NK-92 (cell line): ENCODE data around the gene CFAP74.
A peak's percentile ranks its signal among the peaks of the same experiment; 100 is the strongest.

Experiments used
- DNase-seq: peaks from one replicate; lab custom pipeline; 2025; ENCODE audit not compliant: unreplicated experiment; lab: John Stamatoyannopoulos, UW

The CFAP74 gene

DNA sequence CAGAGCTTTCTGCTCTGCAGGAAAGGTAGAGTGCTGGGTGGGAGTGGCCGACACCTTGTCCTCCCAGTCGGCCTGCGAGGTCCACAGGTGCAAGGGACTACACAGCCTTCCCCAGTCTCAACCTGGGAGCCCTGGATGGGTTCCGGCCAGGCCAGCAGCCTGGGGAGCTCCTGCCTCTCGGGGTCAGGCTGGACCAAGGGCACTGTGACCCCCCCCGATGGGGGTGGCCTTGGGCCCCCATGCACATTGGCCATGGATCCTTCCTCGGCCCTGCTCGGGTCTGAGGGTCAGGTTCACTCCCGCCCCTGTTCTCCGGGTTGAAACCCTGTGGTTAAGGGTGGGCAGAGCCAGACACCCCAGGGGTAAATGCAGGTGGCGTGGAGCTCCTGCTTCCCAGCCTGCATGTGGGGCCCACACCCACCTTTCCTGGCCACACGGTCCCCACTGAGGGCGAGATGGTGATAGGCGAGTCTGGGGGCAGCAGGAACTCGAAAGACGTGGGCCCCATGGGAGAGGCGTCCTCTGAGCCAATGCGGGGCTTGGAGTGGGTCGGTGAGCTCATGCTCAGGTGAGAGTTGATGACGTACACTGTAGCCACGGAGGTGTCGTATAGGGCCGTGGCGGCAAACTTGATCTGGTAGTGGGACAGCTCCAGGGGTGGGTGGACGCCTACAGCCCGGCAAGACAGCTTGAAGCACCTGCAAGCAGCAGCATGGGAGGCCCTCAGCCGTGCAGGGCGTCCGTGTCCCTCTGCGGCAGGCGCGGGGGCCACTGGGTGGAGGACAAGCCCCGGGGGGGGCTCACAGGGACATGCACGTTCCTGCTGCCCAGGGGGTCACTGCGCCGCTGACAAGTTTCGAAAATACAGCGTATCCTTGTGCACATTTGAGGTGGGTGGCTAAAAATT is 73.7 kb downstream of the CFAP74 start:
- no peak for DNase-seq

DNA sequence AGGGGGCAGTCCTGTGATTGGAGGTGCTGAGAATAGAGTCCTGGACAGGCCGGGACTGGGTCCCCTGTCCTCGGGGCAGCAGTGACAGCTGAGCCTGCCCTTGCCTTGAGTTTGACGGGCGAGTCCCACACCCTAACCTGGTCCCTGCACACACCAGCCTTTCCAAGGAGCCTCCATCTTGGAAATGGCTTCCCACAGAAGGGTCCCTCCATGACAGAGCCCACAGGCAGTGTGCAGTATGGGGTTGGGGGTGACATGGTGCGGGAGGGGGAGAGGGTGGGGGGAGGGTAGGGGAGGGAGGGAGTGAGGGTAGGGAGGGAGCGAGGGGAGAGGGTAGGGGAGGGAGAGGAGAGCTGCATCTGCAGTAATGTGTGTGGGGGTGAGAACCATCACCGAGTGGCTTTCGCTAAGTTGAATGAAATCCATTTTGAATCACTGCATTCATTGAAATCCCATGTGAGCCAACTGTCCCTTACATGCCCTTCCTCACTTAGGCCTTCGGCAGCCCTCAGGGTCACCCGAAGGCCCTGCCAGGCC is 74.4 kb downstream of the CFAP74 start:
- no peak for DNase-seq

- DNase-seq = no peak
Measured at GRCh38 chr1:1928231-1929101, 75.1 kb downstream of the CFAP74 start.

- DNase-seq = no peak
Measured at GRCh38 chr1:1927751-1928150, 75.8 kb downstream of the CFAP74 start.

- DNase-seq = no peak
Measured at GRCh38 chr1:1926886-1927660, 76.5 kb downstream of the CFAP74 start.

DNA sequence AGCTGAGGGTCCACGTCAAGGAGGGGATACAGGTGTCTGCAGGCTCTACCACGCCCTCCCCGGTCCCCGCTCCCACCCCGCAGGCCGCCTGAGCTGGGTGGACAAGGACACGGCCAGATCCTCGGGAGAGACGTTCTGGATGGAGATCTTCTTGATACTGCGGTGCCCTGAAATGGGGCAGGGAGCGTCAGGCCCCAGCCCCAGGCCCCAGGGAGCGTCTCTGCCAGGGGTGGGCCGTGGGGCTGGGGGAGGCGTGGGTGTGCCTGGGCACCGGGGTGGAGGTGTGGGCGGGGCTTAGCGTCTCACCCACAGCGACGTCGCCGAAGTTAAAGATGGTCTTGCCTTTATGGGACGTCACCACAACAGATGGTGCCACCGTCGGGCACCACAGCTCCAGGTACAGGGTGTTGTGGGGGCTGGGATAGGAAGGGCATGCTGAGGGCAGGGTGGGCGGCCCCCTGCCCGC is 77.2 kb downstream of the CFAP74 start:
- DNase-seq = no peak

GRCh38 chr1:1925437-1926345 is 77.9 kb downstream of the CFAP74 start:
- no peak for DNase-seq

- DNase-seq = no peak
Measured at GRCh38 chr1:1924849-1925248, 78.7 kb downstream of the CFAP74 start.

DNA sequence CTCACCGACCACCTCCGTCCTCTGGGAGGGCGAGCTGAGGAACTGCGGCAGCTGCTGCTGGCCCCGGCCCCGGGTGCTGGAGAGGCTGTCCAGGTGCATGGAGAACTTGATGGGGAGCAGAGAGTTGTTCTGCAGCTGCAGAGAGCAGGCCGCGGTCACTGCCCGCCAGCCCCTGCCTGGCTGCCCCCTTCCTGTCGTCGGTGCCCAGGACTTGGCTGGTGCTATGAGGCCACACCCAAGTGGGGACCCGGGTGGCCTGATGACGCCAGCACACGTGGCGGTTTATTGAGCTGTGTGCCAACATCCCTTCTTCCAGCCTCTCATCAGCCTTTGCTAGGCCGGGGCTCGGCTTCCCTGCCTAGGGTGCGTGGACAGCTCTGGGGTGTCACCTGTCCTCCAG is 79.2 kb downstream of the CFAP74 start:
- DNase-seq = no peak

DNA sequence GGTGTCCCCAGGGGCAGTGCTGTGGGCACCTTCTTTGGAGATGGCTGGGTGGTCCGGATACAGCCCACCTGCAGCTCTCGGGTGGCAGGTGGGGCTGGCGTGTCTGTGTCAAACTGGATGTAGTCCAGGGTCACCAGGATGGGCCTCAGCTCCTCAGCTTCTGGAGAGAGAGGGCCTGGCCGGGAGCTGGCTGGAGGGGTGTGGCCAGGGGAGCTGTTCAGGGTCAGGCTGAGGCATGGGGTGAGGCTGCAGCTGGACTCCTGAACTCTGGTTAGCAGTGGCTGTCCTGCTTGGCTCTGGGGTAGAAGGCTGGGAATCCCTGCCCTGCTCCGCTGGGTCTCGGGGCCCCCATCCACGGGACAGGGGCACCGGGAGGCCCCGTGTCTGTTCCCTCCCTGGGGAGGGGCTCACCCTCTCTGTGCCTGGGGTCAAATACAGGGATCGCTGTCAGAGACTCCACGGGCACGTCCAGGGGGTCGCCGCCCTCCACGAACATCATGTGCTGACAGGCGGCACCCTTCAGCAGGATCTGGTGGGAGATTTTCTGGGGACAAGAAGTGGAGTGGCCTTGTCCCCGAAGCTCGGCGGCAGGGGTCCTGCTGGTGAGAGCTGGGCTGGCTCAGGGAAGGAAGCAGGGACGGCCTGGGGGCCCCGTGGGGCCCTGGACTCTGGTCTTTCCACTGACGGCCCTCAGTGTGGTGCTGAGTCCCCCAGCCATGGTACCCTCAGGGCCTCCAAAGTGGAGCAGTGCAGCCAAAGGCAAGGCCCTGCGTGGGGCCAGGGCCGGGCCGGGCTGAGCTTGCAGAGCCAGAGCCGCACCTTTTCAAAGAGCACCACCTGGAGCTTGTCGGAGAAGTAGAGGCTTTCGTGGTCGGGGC is 80.4 kb downstream of the CFAP74 start:
- DNase-seq = no peak

- DNase-seq = no peak
Measured at GRCh38 chr1:1922702-1922955, 81.0 kb downstream of the CFAP74 start.

GRCh38 chr1:1921901-1922701 is 81.5 kb downstream of the CFAP74 start:
- DNase-seq = no peak

- no peak for DNase-seq
Measured at GRCh38 chr1:1921459-1921862, 82.1 kb downstream of the CFAP74 start.

GRCh38 chr1:1920608-1921458 is 82.8 kb downstream of the CFAP74 start:
- no peak for DNase-seq

GRCh38 chr1:1920057-1920607 is 83.5 kb downstream of the CFAP74 start:
- DNase-seq = no peak

GRCh38 chr1:1919304-1920056 is 84.1 kb downstream of the CFAP74 start:
- peak; percentile 94 for DNase-seq
